Activated T-helper 2 cell treated with anti-CD3 and anti-CD28 coated beads, Interferon-gamma antibody, Interleukin-2, Interleukin-4, amounts not matched to agents 10 μg/mL and 5 μg/mL and 100 μg/mL, durations not matched to agents 14 hours and 24 hours and 36 hours (primary cell): ENCODE measurements around the gene SLC5A5. TPM values are rescaled to one million over a fixed set of nuclear protein-coding genes. Genes with fewer than 3 reads are reported as not detected.

Source experiments
- DNase-seq: peaks from one replicate; pipeline ENCODE4 v3.0.0; 2021; ENCODE audit warnings: low spot score
- H3K27ac Mint-ChIP-seq: one replicate; pipeline ENCODE4 v1.8.0; 2021; ENCODE audit warnings: mixed read lengths
- H3K27me3 Mint-ChIP-seq: one replicate; pipeline ENCODE4 v1.8.0; 2021; ENCODE audit warnings: low read depth, mixed read lengths
- H3K36me3 Mint-ChIP-seq: one replicate; pipeline ENCODE4 v1.8.0; 2021; ENCODE audit warnings: low read depth, mixed read lengths
- H3K4me1 Mint-ChIP-seq: one replicate; pipeline ENCODE4 v1.8.0; 2021; ENCODE audit warnings: low read depth, mixed read lengths
- H3K4me3 Mint-ChIP-seq: one replicate; pipeline ENCODE4 v1.8.0; 2021; ENCODE audit warnings: low read depth, mild to moderate bottlenecking, moderate library complexity, mixed read lengths
- H3K9me3 Mint-ChIP-seq: one replicate; pipeline ENCODE4 v1.8.0; 2021; ENCODE audit warnings: mixed read lengths
- intact Hi-C: fragments of 100-400 bp; cut with micrococcal nuclease; formaldehyde crosslinking; loops from one replicate; pipeline ENCODE4 v1.15.1; 2023
- total RNA-seq: library from RNA; stranded (reverse); gene quantifications from 2 replicates; pipeline ENCODE4 v1.2.3, GENCODE V29; 2022

Gene SLC5A5
- total RNA-seq, 1 donor from 2014 or later, result 0.75 TPM

- Mint-ChIP-seq H3K27ac (peak overlapping the region; percentile 68), H3K36me3 (no peaks in the 10 kb centered on the region), H3K27me3 (peaks cover 2% of the 10 kb centered on the region), H3K4me3 (peak overlapping the region; percentile 97), H3K9me3 (no peaks in the 10 kb centered on the region), H3K4me1 (peaks cover 14% of the 10 kb centered on the region)
- intact Hi-C loops, result loop anchor here (1.0 to 2.0 kb wide), 3 partner anchors 15 to 72 kb away; partner anchors contain the start of gene RPL18A
- DNase-seq, result no peak
These were observed 59.9 kb downstream of the SLC5A5 start for GRCh38 chr19:17931532-17932191.

DNA sequence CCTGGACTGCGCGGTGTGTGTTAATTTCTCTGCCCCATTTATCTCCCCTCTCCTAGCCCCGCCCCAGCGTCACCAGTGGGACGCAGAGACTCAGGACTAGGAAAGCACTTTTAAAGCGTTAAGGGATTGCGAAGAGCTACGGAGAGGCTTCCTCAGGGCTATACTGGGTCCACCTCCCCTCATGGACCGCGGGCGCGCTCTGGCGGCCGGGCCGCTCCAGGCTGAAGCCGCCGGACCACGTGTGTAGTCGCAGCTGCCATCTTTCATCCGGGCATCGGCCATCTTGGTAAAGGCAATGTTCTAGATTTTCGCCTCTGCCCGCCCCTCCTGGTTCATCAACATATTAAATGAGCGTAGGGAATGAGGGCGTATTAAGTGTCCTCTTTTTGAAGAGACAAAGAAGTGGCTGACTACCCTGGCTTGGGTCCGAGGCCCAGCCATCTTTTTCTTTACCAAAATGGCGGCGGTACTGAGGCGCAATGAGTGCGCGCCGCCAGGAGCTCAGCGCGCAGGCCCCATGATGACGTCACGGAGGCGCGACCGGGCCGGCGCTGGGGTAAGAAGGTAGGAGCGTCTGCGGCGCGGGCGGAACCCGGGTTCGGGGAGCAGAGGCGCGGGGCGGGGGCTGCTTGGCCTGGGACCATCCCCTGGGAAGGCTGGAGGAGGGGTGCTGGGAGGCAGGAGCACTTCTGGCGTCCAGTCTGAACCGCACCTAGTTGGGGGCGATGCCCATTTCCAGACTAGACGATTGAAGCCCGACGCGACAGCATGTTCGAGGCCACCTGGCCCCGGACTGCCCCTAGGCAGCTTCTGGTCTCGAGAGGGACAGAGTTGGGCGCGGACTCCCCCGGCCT, 61.0 kb downstream of the SLC5A5 start, which contains the start of gene CCDC124:
TSS of gene CCDC124 (plus strand) at position 531 of the 854 bp plus-strand sequence. CDS start 3,406 bp downstream, outside the sequence.
- H3K27ac Mint-ChIP-seq, result peak within 1 kb of the TSS; percentile 94
- H3K9me3 Mint-ChIP-seq, result no peaks in the 10 kb centered on the region
- H3K4me3 Mint-ChIP-seq, result peak within 1 kb of the TSS; percentile 97
- no peaks in the 10 kb centered on the region for H3K27me3 Mint-ChIP-seq
- H3K4me1 Mint-ChIP-seq, result peaks cover 14% of the 10 kb centered on the region
- intact Hi-C loops, result loop anchor here (1.0 to 2.0 kb wide), 3 partner anchors 14 to 73 kb away; partner anchors contain the start of gene RPL18A
- H3K36me3 Mint-ChIP-seq, result peaks cover 5% of the 10 kb centered on the region
- DNase-seq, result peak; percentile 89

- DNase-seq, result no peak
- Mint-ChIP-seq H3K36me3 (peaks cover 12% of the 10 kb centered on the region), H3K27me3 (no peaks in the 10 kb centered on the region), H3K27ac (peak overlapping the region; percentile 94), H3K4me1 (peaks cover 14% of the 10 kb centered on the region), H3K4me3 (peak overlapping the region; percentile 97), H3K9me3 (no peaks in the 10 kb centered on the region)
- intact Hi-C loops, result loop anchor here (2.0 kb wide), 2 partner anchors 13 to 61 kb away; no protein-coding TSS in a partner anchor
These were observed 61.8 kb downstream of the SLC5A5 start for GRCh38 chr19:17933414-17934129.

- Mint-ChIP-seq H3K4me3 (no peak overlapping the region), H3K27me3 (no peaks in the 10 kb centered on the region), H3K9me3 (no peaks in the 10 kb centered on the region), H3K27ac (no peak overlapping the region), H3K36me3 (peaks cover 22% of the 10 kb centered on the region), H3K4me1 (peaks cover 13% of the 10 kb centered on the region)
- intact Hi-C loops, result loop anchor here (5.0 kb wide), 1 partner anchor 121 kb away; no protein-coding TSS in a partner anchor
- DNase-seq, result no peak
These were observed 64.6 kb downstream of the SLC5A5 start for GRCh38 chr19:17936379-17936778.

DNA sequence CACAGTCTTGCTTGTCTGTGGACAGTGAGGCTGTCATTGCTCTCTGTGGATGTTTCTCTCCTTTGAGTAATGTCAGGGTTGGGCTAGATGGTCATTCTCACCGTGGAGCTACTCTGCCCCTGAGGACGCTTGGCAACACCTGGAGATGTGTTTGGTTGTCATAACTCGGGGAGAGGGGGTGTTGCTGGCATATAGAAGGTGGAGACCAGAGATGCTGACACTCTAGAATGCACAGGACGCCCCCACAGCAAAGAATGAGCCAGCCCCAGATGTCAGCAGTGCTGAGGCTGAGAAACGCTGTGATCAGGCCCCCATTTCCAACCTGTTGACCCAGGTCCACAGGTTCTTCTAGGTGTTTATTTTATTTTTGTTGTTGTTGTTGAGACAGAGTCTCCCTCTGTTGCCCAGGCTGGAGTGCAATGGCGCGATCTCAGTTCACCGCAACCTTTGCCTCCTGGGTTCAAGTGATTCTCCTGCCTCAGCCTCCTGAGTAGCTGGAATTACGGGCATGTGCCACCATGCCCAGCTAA, 65.7 kb downstream of the SLC5A5 start:
- Mint-ChIP-seq H3K27ac (no peak overlapping the region), H3K36me3 (peaks cover 24% of the 10 kb centered on the region), H3K4me1 (peaks cover 6% of the 10 kb centered on the region), H3K9me3 (no peaks in the 10 kb centered on the region), H3K27me3 (no peaks in the 10 kb centered on the region), H3K4me3 (no peak overlapping the region)
- intact Hi-C loops, result loop anchor here (5.0 kb wide), 1 partner anchor 120 kb away; no protein-coding TSS in a partner anchor
- no peak for DNase-seq

GRCh38 chr19:17938092-17938845, 66.5 kb downstream of the SLC5A5 start:
- no peak overlapping the region for H3K4me3 Mint-ChIP-seq

GRCh38 chr19:17942181-17942580, 70.4 kb downstream of the SLC5A5 start:
- H3K4me1 Mint-ChIP-seq, result peaks cover 6% of the 10 kb centered on the region
- no peak for DNase-seq
- intact Hi-C loops, result no loop called here
- peaks cover 26% of the 10 kb centered on the region for H3K36me3 Mint-ChIP-seq
- H3K27me3 Mint-ChIP-seq, result no peaks in the 10 kb centered on the region
- no peaks in the 10 kb centered on the region for H3K9me3 Mint-ChIP-seq
- H3K27ac Mint-ChIP-seq, result no peak overlapping the region
- H3K4me3 Mint-ChIP-seq, result no peak overlapping the region

More at GRCh38 chr19:17938092-17938845, 66.5 kb downstream of the SLC5A5 start:
- intact Hi-C loops, result loop anchor here (1.0 to 5.0 kb wide), 2 partner anchors 59 to 119 kb away; no protein-coding TSS in a partner anchor
- Mint-ChIP-seq H3K4me1 (peaks cover 5% of the 10 kb centered on the region), H3K27ac (no peak overlapping the region), H3K36me3 (peaks cover 25% of the 10 kb centered on the region), H3K27me3 (no peaks in the 10 kb centered on the region), H3K9me3 (no peaks in the 10 kb centered on the region)
- peak; percentile 69 for DNase-seq

GRCh38 chr19:17942582-17943273, 71.0 kb downstream of the SLC5A5 start:
- peaks cover 22% of the 10 kb centered on the region for H3K36me3 Mint-ChIP-seq
- no peak overlapping the region for H3K27ac Mint-ChIP-seq
- no peaks in the 10 kb centered on the region for H3K9me3 Mint-ChIP-seq
- intact Hi-C loops, result no loop called here
- H3K27me3 Mint-ChIP-seq, result no peaks in the 10 kb centered on the region
- H3K4me3 Mint-ChIP-seq, result no peak overlapping the region
- DNase-seq, result no peak
- H3K4me1 Mint-ChIP-seq, result peaks cover 10% of the 10 kb centered on the region

DNA sequence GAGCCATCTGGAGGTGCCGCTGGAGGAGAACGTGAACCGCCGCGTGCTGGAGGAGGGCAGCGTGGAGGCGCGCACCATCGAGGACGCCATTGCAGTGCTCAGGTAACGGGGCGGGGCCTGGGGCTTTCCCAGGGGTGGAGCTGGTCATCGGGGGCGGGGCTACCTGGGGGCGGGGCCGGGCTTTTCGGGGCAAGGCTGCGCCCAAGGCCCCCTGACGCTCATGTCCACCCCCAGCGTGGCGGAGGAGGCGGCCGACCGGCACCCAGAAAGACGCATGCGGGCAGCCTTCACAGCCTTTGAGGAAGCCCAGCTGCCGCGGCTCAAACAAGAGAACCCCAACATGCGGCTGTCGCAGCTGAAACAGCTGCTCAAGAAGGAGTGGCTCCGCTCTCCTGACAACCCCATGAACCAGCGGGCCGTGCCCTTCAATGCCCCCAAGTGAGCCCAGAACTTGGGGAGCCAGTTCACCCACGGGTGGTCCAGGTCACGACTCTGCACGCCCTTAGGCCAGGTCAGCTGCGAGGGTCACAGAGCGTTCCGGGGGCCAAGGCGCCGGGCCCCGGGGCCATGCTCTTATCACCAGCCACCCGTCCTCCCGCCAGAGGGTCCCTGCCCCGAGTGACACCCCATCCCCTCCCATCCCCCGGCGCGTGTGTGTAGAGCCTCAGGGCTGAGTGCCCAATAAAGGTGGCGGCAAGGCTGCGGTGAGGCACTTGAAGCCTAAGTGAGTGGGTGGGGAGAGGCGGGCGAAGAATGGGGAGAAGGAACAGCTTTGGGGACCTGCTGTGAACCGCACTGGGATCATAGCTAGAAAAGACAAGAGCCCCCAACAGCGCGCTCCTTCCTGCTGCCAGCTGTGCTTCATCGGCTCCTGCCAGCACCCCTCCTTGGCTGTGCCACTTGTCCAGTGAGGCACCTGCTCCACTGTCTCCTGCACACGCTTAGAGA, 71.8 kb downstream of the SLC5A5 start:
- DNase-seq, result no peak
- Mint-ChIP-seq H3K27me3 (no peaks in the 10 kb centered on the region), H3K9me3 (no peaks in the 10 kb centered on the region), H3K4me1 (peaks cover 11% of the 10 kb centered on the region), H3K27ac (no peak overlapping the region), H3K4me3 (no peak overlapping the region), H3K36me3 (peaks cover 16% of the 10 kb centered on the region)
- intact Hi-C loops, result no loop called here

DNA sequence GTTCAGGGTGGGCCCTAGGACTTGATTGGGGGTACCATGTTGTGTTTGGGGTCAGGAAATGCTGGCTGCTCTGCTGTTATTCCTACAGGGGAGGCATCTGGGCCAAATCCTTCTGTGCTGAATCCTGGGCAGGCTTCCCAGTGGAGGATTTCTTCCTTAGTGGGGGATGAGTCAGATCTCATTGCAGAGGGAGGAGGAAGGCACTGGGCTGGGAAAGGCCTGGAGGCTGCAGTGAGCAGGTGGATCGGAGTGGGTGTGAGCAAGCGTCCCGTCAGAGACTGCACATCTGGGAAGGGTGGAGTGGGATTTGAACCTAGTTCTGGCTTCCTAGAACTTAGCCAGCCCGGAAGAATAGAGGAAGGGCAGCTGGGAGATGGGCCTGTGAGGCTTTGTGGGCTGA, 72.6 kb downstream of the SLC5A5 start:
- Mint-ChIP-seq H3K9me3 (no peaks in the 10 kb centered on the region), H3K4me3 (no peak overlapping the region), H3K36me3 (peaks cover 12% of the 10 kb centered on the region), H3K4me1 (peaks cover 15% of the 10 kb centered on the region), H3K27me3 (peaks cover 5% of the 10 kb centered on the region), H3K27ac (no peak overlapping the region)
- DNase-seq, result no peak
- intact Hi-C loops, result no loop called here
